Ovary (tissue), 3 donors: ENCODE measurements around the gene INF2.

Source experiments
- POLR2A ChIP-seq: fragments of 450-650 bp; IDR thresholded peaks from one replicate; pipeline ENCODE4 v1.6.1; 2017; ENCODE audit warnings: antibody characterized with exemption, mild to moderate bottlenecking, moderate library complexity
- TF ChIP-seq, protein P1 (sequence below), 3 donors: fragments of 450-650 bp in 2 of 3; fragments of 200-600 bp in 1 of 3; IDR thresholded peaks; one replicate each; pipeline versions ENCODE4 v1.5.1 to v1.8.0; 2016 to 2022; ENCODE audit warnings: antibody characterized with exemption in 3 of 3, mild to moderate bottlenecking in 1 of 3
- donor health status: DM: no; HTN: no; CAD: no.

DNA sequence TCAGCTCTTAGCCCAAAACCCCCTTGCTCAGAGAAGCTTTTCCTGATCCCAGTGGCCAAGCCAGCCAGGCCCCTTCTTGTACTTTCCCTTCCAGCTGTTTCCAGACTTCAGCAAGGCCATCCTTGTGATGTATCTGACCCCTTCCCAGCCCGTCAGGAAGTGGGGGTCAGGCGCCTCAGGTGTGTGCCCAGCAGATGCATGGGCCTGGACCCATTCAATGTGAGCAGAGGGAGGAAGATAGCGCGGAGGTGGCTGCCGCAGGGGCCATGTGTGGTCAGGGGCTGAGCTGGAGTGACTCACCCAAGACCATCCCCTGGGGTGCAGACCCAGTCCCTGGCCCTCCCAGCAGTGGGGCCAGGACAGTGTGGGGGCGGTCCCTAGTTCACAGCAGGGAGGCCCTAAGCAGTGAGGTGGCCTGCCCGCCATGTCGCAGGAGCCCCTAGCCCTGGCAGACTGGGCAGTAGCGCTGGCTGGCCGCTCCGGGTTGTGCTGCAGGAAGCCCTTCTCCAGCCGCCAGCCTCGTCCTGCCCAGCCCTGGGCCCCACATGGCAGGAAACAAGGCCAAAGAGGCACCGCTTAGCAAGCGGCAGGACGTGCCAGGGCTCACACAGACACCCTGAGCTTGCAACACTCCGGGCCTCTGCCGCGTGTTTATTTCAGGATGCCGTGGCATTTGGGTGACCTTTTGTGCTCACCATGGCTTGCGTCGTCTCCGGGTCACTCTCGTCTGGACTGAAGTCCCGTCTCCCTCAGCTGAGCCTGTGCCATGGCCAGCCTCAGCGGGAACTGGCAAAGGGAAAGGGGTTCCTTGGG lies 46.6 kb downstream of the INF2 start:
- TF ChIP-seq, protein P1, sequence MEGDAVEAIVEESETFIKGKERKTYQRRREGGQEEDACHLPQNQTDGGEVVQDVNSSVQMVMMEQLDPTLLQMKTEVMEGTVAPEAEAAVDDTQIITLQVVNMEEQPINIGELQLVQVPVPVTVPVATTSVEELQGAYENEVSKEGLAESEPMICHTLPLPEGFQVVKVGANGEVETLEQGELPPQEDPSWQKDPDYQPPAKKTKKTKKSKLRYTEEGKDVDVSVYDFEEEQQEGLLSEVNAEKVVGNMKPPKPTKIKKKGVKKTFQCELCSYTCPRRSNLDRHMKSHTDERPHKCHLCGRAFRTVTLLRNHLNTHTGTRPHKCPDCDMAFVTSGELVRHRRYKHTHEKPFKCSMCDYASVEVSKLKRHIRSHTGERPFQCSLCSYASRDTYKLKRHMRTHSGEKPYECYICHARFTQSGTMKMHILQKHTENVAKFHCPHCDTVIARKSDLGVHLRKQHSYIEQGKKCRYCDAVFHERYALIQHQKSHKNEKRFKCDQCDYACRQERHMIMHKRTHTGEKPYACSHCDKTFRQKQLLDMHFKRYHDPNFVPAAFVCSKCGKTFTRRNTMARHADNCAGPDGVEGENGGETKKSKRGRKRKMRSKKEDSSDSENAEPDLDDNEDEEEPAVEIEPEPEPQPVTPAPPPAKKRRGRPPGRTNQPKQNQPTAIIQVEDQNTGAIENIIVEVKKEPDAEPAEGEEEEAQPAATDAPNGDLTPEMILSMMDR (IDR thresholded peaks at IDR 0.05) = no peak
- no peak for TF ChIP-seq POLR2A
